HepG2 (cell line): Measurements from ENCODE around the gene ATP2B3. TPM values are rescaled to one million over a fixed set of nuclear protein-coding genes. Genes with fewer than 3 reads are reported as not detected.
A peak's percentile ranks its signal among the peaks of the same experiment; 100 is the strongest.

Source experiments
- ARID4A ChIP-seq: sonication (generic); formaldehyde crosslinking; IDR thresholded peaks from 2 replicates; pipeline ENCODE4 v1.5.0; 2020; ENCODE audit warnings: mild to moderate bottlenecking, missing genetic modification reagents, borderline replicate concordance
- CBFB ChIP-seq: sonication (generic); formaldehyde crosslinking; IDR thresholded peaks from 2 replicates; pipeline ENCODE4 v1.4.0; 2020; ENCODE audit warnings: missing genetic modification reagents
- HNRNPL ChIP-seq: fragments of 200-400 bp; formaldehyde crosslinking; IDR thresholded peaks from 2 replicates; pipeline ENCODE4 v1.6.1; 2017; ENCODE audit warnings: mild to moderate bottlenecking, low read depth, low read length
- HOXA3 ChIP-seq: sonication (generic); formaldehyde crosslinking; IDR thresholded peaks from 2 replicates; pipeline ENCODE4 v1.5.0; 2020; ENCODE audit warnings: missing genetic modification reagents
- KDM5B ChIP-seq: sonication (generic); formaldehyde crosslinking; IDR thresholded peaks from 2 replicates; pipeline ENCODE4 v1.4.0; 2020; ENCODE audit warnings: missing genetic modification reagents, mild to moderate bottlenecking, borderline replicate concordance
- LCORL ChIP-seq, 2 experiments: fragments of 450-650 bp in 1 of 2; sonication (generic) in 1 of 2; formaldehyde crosslinking in 1 of 2; IDR thresholded peaks; 2 replicates each; pipeline versions ENCODE4 v1.5.0 to v1.6.1; 2017 to 2020; ENCODE audit warnings: antibody characterized with exemption in 1 of 2, missing genetic modification reagents in 1 of 2
- PITX1 ChIP-seq: sonication (generic); formaldehyde crosslinking; IDR thresholded peaks from 2 replicates; pipeline ENCODE4 v1.5.1; 2020; ENCODE audit warnings: mild to moderate bottlenecking, missing genetic modification reagents
- SOX5 ChIP-seq: IDR thresholded peaks from 2 replicates; pipeline ENCODE4 v1.6.1; 2016; ENCODE audit warnings: borderline replicate concordance
- THYN1 ChIP-seq: sonication (generic); formaldehyde crosslinking; IDR thresholded peaks from 2 replicates; pipeline ENCODE4 v1.8.1; 2023; ENCODE audit warnings: low read depth, mild to moderate bottlenecking, moderate library complexity, missing genetic modification reagents, borderline replicate concordance
- TMF1 ChIP-seq: sonication (generic); formaldehyde crosslinking; IDR thresholded peaks from 2 replicates; pipeline ENCODE4 v1.8.1; 2022; ENCODE audit warnings: low read depth, missing genetic modification reagents
- ZFP62 ChIP-seq: sonication (generic); formaldehyde crosslinking; IDR thresholded peaks from 2 replicates; pipeline ENCODE4 v1.4.0; 2020; ENCODE audit warnings: missing genetic modification reagents
- ZGPAT ChIP-seq: IDR thresholded peaks from 2 replicates; pipeline ENCODE4 v1.6.1; 2016; ENCODE audit warnings: mild to moderate bottlenecking
- ZNF143 ChIP-seq: sonication (generic); formaldehyde crosslinking; IDR thresholded peaks from 2 replicates; pipeline ENCODE4 v1.4.0; 2020; ENCODE audit warnings: missing genetic modification reagents
- ZNF18 ChIP-seq: sonication (generic); formaldehyde crosslinking; IDR thresholded peaks from 2 replicates; pipeline ENCODE4 v1.8.0; 2022; ENCODE audit warnings: mild to moderate bottlenecking, missing genetic modification reagents; ENCODE audit not compliant: insufficient replicate concordance
- ZNF256 ChIP-seq: sonication (generic); formaldehyde crosslinking; conservative IDR thresholded peaks from 2 replicates; pipeline ENCODE4 v1.4.0; 2020; ENCODE audit warnings: missing genetic modification reagents
- ZNF263 ChIP-seq: sonication (generic); formaldehyde crosslinking; IDR thresholded peaks from 2 replicates; pipeline ENCODE4 v1.4.0; 2020; ENCODE audit warnings: missing genetic modification reagents
- ZNF501 ChIP-seq: sonication (generic); formaldehyde crosslinking; IDR thresholded peaks from 2 replicates; pipeline ENCODE4 v1.5.1; 2020; ENCODE audit warnings: mild to moderate bottlenecking, moderate library complexity, missing genetic modification reagents
- ZNF563 ChIP-seq: sonication (generic); formaldehyde crosslinking; IDR thresholded peaks from 2 replicates; pipeline ENCODE4 v1.8.0; 2022; ENCODE audit warnings: mild to moderate bottlenecking, moderate library complexity, missing genetic modification reagents
- ZNF577 ChIP-seq: sonication (generic); formaldehyde crosslinking; IDR thresholded peaks from 2 replicates; pipeline ENCODE4 v1.4.0; 2020; ENCODE audit warnings: mild to moderate bottlenecking, low read depth, missing genetic modification reagents, borderline replicate concordance
- ZNF607 ChIP-seq: sonication (generic); formaldehyde crosslinking; IDR thresholded peaks from 2 replicates; pipeline ENCODE4 v1.5.1; 2020; ENCODE audit warnings: missing genetic modification reagents, mild to moderate bottlenecking, borderline replicate concordance
- ZNF772 ChIP-seq: sonication (generic); formaldehyde crosslinking; IDR thresholded peaks from 2 replicates; pipeline ENCODE4 v1.5.0; 2020; ENCODE audit warnings: mild to moderate bottlenecking, missing genetic modification reagents
- ZSCAN21 ChIP-seq: sonication (generic); formaldehyde crosslinking; IDR thresholded peaks from 2 replicates; pipeline ENCODE4 v1.8.0; 2022; ENCODE audit warnings: mild to moderate bottlenecking, missing genetic modification reagents, moderate library complexity, borderline replicate concordance
- polyA plus RNA-seq, 8 experiments: library from polyadenylated mRNA; depleted of rRNA in 3 of 8; stranded (reverse) in 7 of 8; unstranded in 1 of 8; fragments of >200 nt; fragmentation: Illumina TruSeq in 4 of 8; extraction: Trizol in 4 of 8; gene quantifications; 2 replicates each; pipeline versions ENCODE4 v1.2.1 to v1.2.3, GENCODE V29; 2011 to 2016; ENCODE audit warnings: low read depth in 4 of 8, missing spikeins in 1 of 8, mixed read lengths in 1 of 8; ENCODE audit not compliant: insufficient read depth in 1 of 8
- total RNA-seq, 5 experiments: library from RNA; depleted of rRNA; stranded (reverse); fragments of >200 nt; fragmentation: Illumina TruSeq; extraction: Trizol; gene quantifications; 2 replicates each; pipeline ENCODE4 v1.2.3, GENCODE V29; 2016; ENCODE audit warnings: low read depth in 1 of 5

The ATP2B3 gene
- total and polyA plus RNA-seq, 2 of the 13 experiments (the other 11 are each of a cell fraction or from before 2014, with no cell fraction given): not detected

- 0 out of 2 replicates have a peak, but pooled peaks have one; percentile 30 for TF ChIP-seq ZSCAN21 (CRISPR knock-in tag)
- no peak for TF ChIP-seq TMF1 (CRISPR knock-in tag)
- TF ChIP-seq ZGPAT (CRISPR knock-in tag): peak; percentile 29; the same call in 1 of the 2 replicates
- TF ChIP-seq ARID4A (CRISPR knock-in tag): peak; percentile 54; the same call in 1 of the 2 replicates
- peak; percentile 41; the same call in 1 of the 2 replicates for TF ChIP-seq ZNF772 (CRISPR knock-in tag)
- TF ChIP-seq PITX1 (CRISPR knock-in tag): peak; percentile 15; the same call in 1 of the 2 replicates
- no peak for TF ChIP-seq THYN1 (CRISPR knock-in tag)
- TF ChIP-seq ZFP62 (CRISPR knock-in tag): no peak
- peak; percentile 69 for TF ChIP-seq ZNF501 (CRISPR knock-in tag)
- TF ChIP-seq HOXA3 (CRISPR knock-in tag): peak; percentile 45
- peak; percentile 45 for TF ChIP-seq ZNF607 (CRISPR knock-in tag)
- no peak for TF ChIP-seq ZNF18
- TF ChIP-seq CBFB (CRISPR knock-in tag): peak; percentile 67; the same call in 1 of the 2 replicates
- TF ChIP-seq ZNF143 (CRISPR knock-in tag): peak; percentile 75
- no peak for TF ChIP-seq ZNF256 (CRISPR knock-in tag)
- no peak for TF ChIP-seq ZNF577
- TF ChIP-seq ZNF263 (CRISPR knock-in tag): peak; percentile 66
- 0 out of 2 replicates have a peak, but pooled peaks have one; percentile 50 for TF ChIP-seq HNRNPL
- TF ChIP-seq LCORL (IDR thresholded peaks at IDR 0.05): no peak
- 0 out of 2 replicates have a peak, but pooled peaks have one; percentile 27 for TF ChIP-seq LCORL (CRISPR knock-in tag; IDR thresholded peaks at IDR 0.05)
- TF ChIP-seq KDM5B (CRISPR knock-in tag): peak; percentile 18; the same call in 1 of the 2 replicates
- no peak; the same call in 1 of the 2 replicates for TF ChIP-seq ZNF563 (CRISPR knock-in tag)
- TF ChIP-seq SOX5 (CRISPR knock-in tag): peak; percentile 36; the same call in 1 of the 2 replicates
Observed at GRCh38 chrX:153609917-153610835, 92.7 kb downstream of the ATP2B3 start (continued).
